Breast epithelium (tissue), 3 donors: ENCODE results near the gene PIK3CG.

ENCODE experiments used
- CTCF ChIP-seq, 3 donors: fragments of 450-650 bp; IDR thresholded peaks; one replicate each; pipeline ENCODE4 v1.5.1; 2016 to 2017; ENCODE audit warnings: antibody characterized with exemption in 3 of 3, mild to moderate bottlenecking in 3 of 3, moderate library complexity in 3 of 3
- POLR2A ChIP-seq: fragments of 450-650 bp; IDR thresholded peaks from one replicate; pipeline ENCODE4 v1.6.1; 2016; ENCODE audit warnings: antibody characterized with exemption, mild to moderate bottlenecking, moderate library complexity
- POLR2AphosphoS5 ChIP-seq, 3 donors: sonication (generic); formaldehyde crosslinking; IDR thresholded peaks; one replicate each; pipeline ENCODE4 v1.6.1; 2017; ENCODE audit warnings: antibody characterized with exemption in 3 of 3

- TF ChIP-seq POLR2AphosphoS5 (IDR thresholded peaks at IDR 0.05) (no peak), CTCF (IDR thresholded peaks at IDR 0.05) (no peak), POLR2A (no peak)
These were observed 1.6 kb upstream of the PIK3CG start for GRCh38 chr7:106863274-106863997.
